Measurements from ENCODE around the gene GLTPD2. TPM values are rescaled to one million over a fixed set of nuclear protein-coding genes. Genes with fewer than 3 reads are reported as not detected.

The GLTPD2 gene
- 0.08 to 0.18 TPM in 2 of 5 replicates, not detected in the others for total RNA-seq (2022; extraction: Qiagen RNA extraction)

DNA sequence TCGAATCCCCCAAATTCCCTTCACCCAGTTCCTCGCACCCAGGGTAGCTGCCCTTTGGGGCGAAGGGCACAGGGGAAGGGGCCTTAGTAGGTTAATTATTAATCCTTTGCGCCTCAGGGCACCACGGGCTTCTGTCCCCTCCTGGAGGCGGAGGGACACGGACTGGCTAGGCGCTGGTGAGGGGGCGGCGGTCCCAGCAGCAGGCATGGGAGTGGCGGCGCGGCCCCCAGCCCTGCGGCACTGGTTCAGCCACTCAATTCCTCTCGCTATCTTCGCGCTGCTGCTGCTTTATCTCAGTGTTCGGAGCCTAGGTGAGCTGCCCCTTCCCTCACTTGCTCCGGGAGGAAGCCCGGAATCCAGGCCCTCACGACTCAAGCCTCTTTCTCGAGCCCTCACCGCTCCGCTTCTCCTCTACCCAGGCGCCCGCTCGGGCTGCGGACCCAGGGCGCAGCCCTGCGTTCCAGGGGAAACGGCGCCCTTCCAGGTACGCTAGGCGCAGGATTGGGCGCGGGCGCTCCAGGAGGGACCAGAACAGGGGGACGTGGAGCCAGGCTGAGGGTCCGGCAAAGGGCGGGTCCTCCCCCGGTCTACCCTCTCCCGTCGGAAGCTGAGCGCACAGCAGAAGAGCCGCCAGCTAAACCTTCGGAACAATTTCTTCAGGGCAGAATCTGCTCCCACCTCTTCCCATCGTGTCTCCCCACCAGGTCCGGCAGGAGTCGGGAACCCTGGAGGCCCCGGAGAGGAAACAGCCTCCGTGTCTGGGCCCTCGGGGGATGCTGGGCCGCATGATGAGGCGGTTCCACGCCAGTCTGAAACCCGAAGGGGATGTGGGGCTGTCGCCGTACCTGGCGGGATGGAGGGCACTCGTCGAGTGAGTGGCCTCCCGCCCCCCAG is at the start of gene GLTPD2:
Gene GLTPD2, plus strand, starts transcription at position 158 of the 894 bp plus-strand sequence. Its CDS starts 48 bp downstream, at position 206.

GRCh38 chr17:4739122-4740024 is 49.4 kb upstream of the GLTPD2 start, which contains the start of the genes CXCL16 and ZMYND15:
Gene CXCL16, minus strand, starts transcription at chr17:4739928. Its CDS starts 589 bp downstream, at chr17:4739339.
Gene ZMYND15, plus strand, starts transcription at chr17:4739833. Its CDS starts 716 bp downstream, at chr17:4740549.

GRCh38 chr17:4771519-4772234 is 17.1 kb upstream of the GLTPD2 start, which contains the start of gene TM4SF5:
Gene TM4SF5, plus strand, starts transcription at chr17:4771886. Its CDS starts 37 bp downstream, at chr17:4771923.

GRCh38 chr17:4786106-4786511 is 2.7 kb upstream of the GLTPD2 start, which contains the start of gene VMO1:
Gene VMO1, minus strand, starts transcription at chr17:4786364. Its CDS starts 12 bp downstream, at chr17:4786352.

DNA sequence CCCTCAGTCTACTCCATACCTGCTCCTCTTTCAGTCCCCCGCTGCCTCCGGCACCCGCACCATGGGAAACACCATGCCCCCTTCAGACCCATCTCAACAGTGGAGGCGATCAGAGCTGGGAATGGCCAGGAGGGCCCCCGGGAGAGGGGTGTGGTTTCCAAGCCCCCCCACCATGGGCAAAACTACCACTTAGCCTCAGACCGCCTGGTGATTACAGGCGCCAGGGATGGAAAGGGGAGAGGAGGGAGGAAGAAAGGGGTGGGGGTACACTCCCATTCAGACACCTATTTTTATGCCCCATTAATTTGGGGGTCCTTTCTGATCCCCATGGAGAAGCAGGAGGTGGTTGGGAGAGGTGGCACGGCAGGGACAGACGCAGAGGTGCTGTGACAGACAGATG is 13.5 kb downstream of the GLTPD2 start, which contains the start of gene C17orf114:
Gene C17orf114, minus strand, starts transcription at position 101 of the 400 bp plus-strand sequence.

DNA sequence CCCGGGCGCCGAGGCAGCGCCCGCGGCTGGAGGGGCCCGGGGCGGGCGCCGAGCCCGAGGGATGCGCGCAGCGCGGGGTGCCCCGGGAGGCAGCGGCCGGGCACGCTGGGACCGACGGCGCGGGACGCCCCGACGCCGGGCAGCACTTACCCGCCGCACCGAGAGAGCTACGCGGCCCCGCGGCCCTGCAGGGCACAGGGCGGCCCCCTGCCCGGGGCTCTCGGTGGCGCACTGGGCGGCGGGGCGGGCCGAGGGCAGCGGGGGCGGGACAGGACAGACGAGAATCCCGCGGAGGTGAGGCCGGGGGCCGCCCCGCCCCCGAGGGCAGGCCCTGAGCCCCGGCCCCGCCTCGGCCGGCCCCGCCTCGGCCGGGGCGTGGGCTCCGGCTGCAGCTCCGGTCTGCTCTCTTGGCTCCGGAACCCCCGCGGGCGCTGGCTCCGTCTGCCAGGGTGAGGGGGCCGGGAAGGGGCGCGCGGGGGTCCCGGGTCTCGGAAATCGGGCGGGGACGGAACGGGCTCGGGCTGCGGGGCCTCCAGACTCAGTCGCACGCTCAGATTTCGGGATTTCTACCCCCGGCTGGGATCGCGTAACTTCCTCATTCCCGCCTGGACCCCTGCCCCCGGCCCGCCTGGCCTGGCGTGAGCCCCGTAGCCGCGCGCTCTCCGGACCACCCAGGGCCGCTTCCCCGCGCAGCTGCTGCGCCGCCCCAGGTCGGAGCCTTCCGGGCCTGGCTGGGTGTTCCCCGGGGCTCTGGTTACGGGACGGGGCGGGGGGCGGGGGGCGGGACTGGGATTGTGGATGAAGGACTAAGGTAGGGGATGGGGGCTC is 18.2 kb downstream of the GLTPD2 start, which contains the start of gene PLD2:
Gene PLD2, plus strand, starts transcription at position 376 of the 828 bp plus-strand sequence. CDS start 621 bp downstream, outside the sequence.

GRCh38 chr17:4833178-4833940 is 44.6 kb downstream of the GLTPD2 start, which contains the start of gene MINK1:
Gene MINK1, plus strand, starts transcription at chr17:4833340. Its CDS starts 244 bp downstream, at chr17:4833584.

Other genes starting within 250 kb of the GLTPD2 start
- 85.4 to 104 TPM (median 96.0 TPM) in 5 replicates for gene MYBBP1A, start 233.6 kb upstream of the GLTPD2 start, total RNA-seq (2022; extraction: Qiagen RNA extraction)
- gene GGT6, start 228.4 kb upstream of the GLTPD2 start, total RNA-seq (2022; extraction: Qiagen RNA extraction), result not detected in 5 replicates
- 0.17 to 0.74 TPM (median 0.51 TPM) in 5 replicates for gene SMTNL2, start 204.4 kb upstream of the GLTPD2 start, total RNA-seq (2022; extraction: Qiagen RNA extraction)
- 0.04 to 0.26 TPM (median 0.09 TPM) in 5 replicates for gene ALOX15, start 147.3 kb upstream of the GLTPD2 start, total RNA-seq (2022; extraction: Qiagen RNA extraction)
- gene PELP1, start 84.8 kb upstream of the GLTPD2 start, total RNA-seq (2022; extraction: Qiagen RNA extraction), result 61.4 to 74.7 TPM (median 73.3 TPM) in 5 replicates
- gene ARRB2, start 78.3 kb upstream of the GLTPD2 start, total RNA-seq (2022; extraction: Qiagen RNA extraction), result 45.4 to 63.2 TPM (median 52.9 TPM) in 5 replicates
- 39.6 to 43.6 TPM (median 40.6 TPM) in 5 replicates for gene MED11, start 57.5 kb upstream of the GLTPD2 start, total RNA-seq (2022; extraction: Qiagen RNA extraction)
- 0.28 to 0.48 TPM (median 0.40 TPM) in 5 replicates for gene ZMYND15, start 49.1 kb upstream of the GLTPD2 start, total RNA-seq (2022; extraction: Qiagen RNA extraction)
- gene CXCL16, start 49.0 kb upstream of the GLTPD2 start, total RNA-seq (2022; extraction: Qiagen RNA extraction), result 12.9 to 17.1 TPM (median 15.5 TPM) in 5 replicates
- gene TM4SF5, start 17.1 kb upstream of the GLTPD2 start, total RNA-seq (2022; extraction: Qiagen RNA extraction), result 0.45 to 0.94 TPM (median 0.63 TPM) in 5 replicates
- 0.39 to 1.4 TPM (median 0.76 TPM) in 5 replicates for gene VMO1, start 2.6 kb upstream of the GLTPD2 start, total RNA-seq (2022; extraction: Qiagen RNA extraction)
- 460 to 509 TPM (median 497 TPM) in 5 replicates for gene PSMB6, start 7.2 kb downstream of the GLTPD2 start, total RNA-seq (2022; extraction: Qiagen RNA extraction)
- gene PLD2, start 18.2 kb downstream of the GLTPD2 start, total RNA-seq (2022; extraction: Qiagen RNA extraction), result 20.2 to 23.9 TPM (median 21.6 TPM) in 5 replicates
- gene MINK1, start 44.4 kb downstream of the GLTPD2 start, total RNA-seq (2022; extraction: Qiagen RNA extraction), result 50.0 to 59.9 TPM (median 53.5 TPM) in 5 replicates
- gene C17orf107, start 110.6 kb downstream of the GLTPD2 start, total RNA-seq (2022; extraction: Qiagen RNA extraction), result 0.17 to 0.30 TPM (median 0.26 TPM) in 5 replicates
- 0.05 to 0.14 TPM (median 0.11 TPM) in 4 of 5 replicates, not detected in the other for gene CHRNE, start 114.1 kb downstream of the GLTPD2 start, total RNA-seq (2022; extraction: Qiagen RNA extraction)
- not detected in 5 replicates for gene GP1BA, start 143.3 kb downstream of the GLTPD2 start, total RNA-seq (2022; extraction: Qiagen RNA extraction)
- 50.6 to 71.8 TPM (median 68.6 TPM) in 5 replicates for gene SLC25A11, start 151.1 kb downstream of the GLTPD2 start, total RNA-seq (2022; extraction: Qiagen RNA extraction)
- 87.5 to 144 TPM (median 123 TPM) in 5 replicates for gene RNF167, start 151.3 kb downstream of the GLTPD2 start, total RNA-seq (2022; extraction: Qiagen RNA extraction)
- 2,518 to 3,013 TPM (median 2,877 TPM) in 5 replicates for gene PFN1, start 159.6 kb downstream of the GLTPD2 start, total RNA-seq (2022; extraction: Qiagen RNA extraction)
- gene ENO3, start 162.2 kb downstream of the GLTPD2 start, total RNA-seq (2022; extraction: Qiagen RNA extraction), result 37.7 to 50.5 TPM (median 43.7 TPM) in 5 replicates
- 68.0 to 87.9 TPM (median 71.6 TPM) in 5 replicates for gene SPAG7, start 178.9 kb downstream of the GLTPD2 start, total RNA-seq (2022; extraction: Qiagen RNA extraction)
- 25.7 to 38.5 TPM (median 34.5 TPM) in 5 replicates for gene CAMTA2, start 198.7 kb downstream of the GLTPD2 start, total RNA-seq (2022; extraction: Qiagen RNA extraction)
- gene INCA1, start 208.6 kb downstream of the GLTPD2 start, total RNA-seq (2022; extraction: Qiagen RNA extraction), result 1.4 to 1.9 TPM (median 1.6 TPM) in 5 replicates
- 97.5 to 119 TPM (median 110 TPM) in 5 replicates for gene KIF1C, start 209.0 kb downstream of the GLTPD2 start, total RNA-seq (2022; extraction: Qiagen RNA extraction)
- gene SLC52A1, start 246.5 kb downstream of the GLTPD2 start, total RNA-seq (2022; extraction: Qiagen RNA extraction), result 0.38 to 0.99 TPM (median 0.79 TPM) in 5 replicates

Measured in A549 treated with AZD2906 at 1 μM for 4 hours (cell line).